ENCODE results near the gene FHOD1. TPM values are rescaled to one million over a fixed set of nuclear protein-coding genes. Genes with fewer than 3 reads are reported as not detected.

Gene FHOD1
- total RNA-seq, 4 donors from 2014 or later, result 13.3 to 64.4 (median 38.8) TPM

DNA sequence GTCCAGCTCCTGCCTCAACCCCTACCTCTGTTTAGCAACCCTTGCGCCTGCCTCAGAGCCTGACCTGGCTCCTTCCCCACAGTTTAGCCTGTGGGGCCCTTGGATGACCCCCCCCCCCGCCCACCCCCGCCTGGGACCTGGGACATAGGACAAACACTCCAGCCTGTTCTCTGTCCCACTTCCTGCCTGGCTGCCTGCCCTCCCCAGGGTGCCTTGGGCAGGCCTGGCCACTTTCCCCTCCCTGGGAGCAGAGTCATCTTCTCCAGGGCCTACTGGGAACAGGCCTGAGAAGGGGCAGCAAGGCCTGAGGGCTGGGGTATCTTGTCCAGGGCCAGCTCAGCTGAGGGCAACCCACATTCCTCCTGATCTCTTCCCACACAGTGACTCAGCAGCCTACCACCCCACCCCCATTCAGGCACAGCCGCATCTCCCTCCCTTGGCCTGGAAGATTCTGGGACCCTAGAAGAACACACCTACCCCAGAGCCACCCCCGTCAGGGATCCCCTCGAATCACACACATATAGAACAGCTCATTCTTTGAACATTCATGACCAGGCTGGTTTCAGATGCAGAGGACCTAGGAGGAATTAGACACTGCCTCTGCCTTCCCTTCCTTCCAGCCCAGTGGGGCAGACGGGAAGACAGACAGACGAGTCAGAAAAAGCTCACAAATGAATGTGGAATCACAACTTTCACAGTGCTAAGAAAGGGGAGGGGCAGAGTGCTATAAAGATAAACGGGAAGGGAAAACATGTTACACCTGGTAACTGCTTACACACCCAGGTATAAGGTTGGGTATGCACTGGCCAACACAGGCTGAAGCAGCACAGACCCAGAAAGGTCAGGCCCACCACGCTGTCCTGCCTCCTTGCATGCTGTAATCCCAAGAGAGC, 6.0 kb downstream of the FHOD1 start:
- Histone ChIP-seq H3K27ac (peak overlapping the region; percentile 11 to 89 (median 61)), H3K27me3 (no peaks in the 10 kb centered on the region), H3K9me3 (no peaks in the 10 kb centered on the region), H3K4me1 (peaks cover 10 to 58% (median 28%) of the 10 kb centered on the region in 4 donors), H3K36me3 (peaks cover 0 to 35% (median 0%) of the 10 kb centered on the region in 3 donors), H3K4me3 (no peak overlapping the region)
- DNase-seq, result peak in 2 of 3 donors; percentile 64 to 70
- TF ChIP-seq, protein P1, sequence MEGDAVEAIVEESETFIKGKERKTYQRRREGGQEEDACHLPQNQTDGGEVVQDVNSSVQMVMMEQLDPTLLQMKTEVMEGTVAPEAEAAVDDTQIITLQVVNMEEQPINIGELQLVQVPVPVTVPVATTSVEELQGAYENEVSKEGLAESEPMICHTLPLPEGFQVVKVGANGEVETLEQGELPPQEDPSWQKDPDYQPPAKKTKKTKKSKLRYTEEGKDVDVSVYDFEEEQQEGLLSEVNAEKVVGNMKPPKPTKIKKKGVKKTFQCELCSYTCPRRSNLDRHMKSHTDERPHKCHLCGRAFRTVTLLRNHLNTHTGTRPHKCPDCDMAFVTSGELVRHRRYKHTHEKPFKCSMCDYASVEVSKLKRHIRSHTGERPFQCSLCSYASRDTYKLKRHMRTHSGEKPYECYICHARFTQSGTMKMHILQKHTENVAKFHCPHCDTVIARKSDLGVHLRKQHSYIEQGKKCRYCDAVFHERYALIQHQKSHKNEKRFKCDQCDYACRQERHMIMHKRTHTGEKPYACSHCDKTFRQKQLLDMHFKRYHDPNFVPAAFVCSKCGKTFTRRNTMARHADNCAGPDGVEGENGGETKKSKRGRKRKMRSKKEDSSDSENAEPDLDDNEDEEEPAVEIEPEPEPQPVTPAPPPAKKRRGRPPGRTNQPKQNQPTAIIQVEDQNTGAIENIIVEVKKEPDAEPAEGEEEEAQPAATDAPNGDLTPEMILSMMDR (IDR thresholded peaks at IDR 0.05), result no peak
- peak in 1 of 2 donors; percentile 15 for TF ChIP-seq POLR2A (IDR thresholded peaks at IDR 0.05)

DNA sequence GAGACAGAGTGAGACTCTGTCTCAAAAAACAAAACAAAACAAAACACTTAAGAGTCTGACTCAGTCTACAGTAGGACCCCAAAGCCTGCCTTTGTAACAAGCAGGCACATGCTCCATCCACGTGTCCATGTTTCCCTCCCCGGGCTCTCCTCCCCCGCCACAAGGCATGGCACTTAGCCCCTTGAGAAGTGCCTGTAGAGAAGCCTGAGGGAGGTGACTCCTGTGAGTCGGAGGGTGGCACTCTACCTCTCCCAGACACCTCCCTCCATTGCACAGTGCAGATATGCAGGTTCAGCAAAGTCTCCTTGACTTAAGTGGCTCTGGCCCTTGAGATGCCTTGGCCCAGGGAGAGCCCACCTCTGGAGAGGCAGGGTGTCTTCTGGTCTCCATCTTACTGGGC, 6.8 kb downstream of the FHOD1 start:
- Histone ChIP-seq H3K27me3 (no peaks in the 10 kb centered on the region), H3K9me3 (no peaks in the 10 kb centered on the region), H3K4me1 (peaks cover 6 to 53% (median 22%) of the 10 kb centered on the region in 4 donors), H3K4me3 (no peak overlapping the region), H3K36me3 (peaks cover 0 to 42% (median 0%) of the 10 kb centered on the region in 3 donors), H3K27ac (peak overlapping the region in 3 of 4 donors; percentile 53 to 89 (median 69))
- no peak for TF ChIP-seq POLR2A (IDR thresholded peaks at IDR 0.05)
- TF ChIP-seq, protein P1 (IDR thresholded peaks at IDR 0.05), result no peak
- DNase-seq, result peak in 1 of 3 donors; percentile 42

DNA sequence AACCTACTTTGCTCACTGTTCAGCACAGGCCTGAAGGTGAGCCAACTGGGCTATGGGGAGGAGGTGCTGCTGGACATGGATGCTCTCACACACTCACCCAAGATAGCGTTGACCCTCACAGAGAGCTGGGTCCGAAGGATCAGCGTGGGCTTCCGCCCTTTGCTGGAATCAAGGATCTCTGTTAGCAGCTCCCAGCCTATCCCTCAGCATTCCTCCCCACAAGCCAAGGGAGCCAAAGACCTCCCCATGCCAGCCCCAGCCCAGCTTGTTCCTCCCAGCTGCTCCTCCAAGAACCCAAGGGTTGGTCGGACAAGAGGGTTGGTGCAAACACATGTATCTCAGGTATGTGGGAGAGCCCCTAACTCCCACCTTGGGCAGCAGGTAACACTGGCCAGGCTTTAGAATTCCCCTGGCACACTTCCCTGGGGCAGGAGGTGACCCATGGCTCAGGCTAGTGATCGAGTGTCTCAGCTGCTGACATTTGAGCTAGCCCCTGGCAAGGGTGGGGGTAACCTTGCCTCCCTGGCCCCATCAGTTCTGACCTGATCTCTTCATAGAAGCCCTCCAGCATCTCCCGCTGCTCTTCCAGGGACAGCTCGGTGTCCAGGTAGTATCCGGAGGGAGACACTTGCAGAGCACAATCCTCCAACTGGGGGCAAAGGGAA, 8.3 kb downstream of the FHOD1 start:
- H3K27ac ChIP-seq, result no peak overlapping the region
- peak in 1 of 3 donors; percentile 19 for DNase-seq
- no peak overlapping the region for H3K4me3 ChIP-seq
- no peaks in the 10 kb centered on the region for H3K9me3 ChIP-seq
- no peaks in the 10 kb centered on the region for H3K27me3 ChIP-seq
- H3K4me1 ChIP-seq, result peaks cover 0 to 37% (median 12%) of the 10 kb centered on the region in 4 donors
- H3K36me3 ChIP-seq, result peaks cover 0 to 58% (median 0%) of the 10 kb centered on the region in 3 donors
- TF ChIP-seq, protein P1 (IDR thresholded peaks at IDR 0.05), result no peak
- TF ChIP-seq POLR2A (IDR thresholded peaks at IDR 0.05), result no peak

DNA sequence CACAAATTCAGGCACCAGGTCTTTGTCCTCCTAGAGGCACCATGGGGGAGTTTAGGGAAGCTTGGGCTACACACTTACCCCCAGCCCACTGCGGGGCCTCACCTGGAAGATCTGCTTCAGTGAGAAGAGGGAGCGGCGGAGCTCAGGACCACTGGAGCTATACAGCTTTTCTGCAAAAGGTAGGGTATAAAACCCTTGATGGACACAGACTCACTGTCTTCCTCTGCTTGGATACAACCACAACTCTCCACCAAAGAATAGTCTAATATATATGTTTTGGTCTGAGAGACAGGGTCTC, 9.1 kb downstream of the FHOD1 start:
- Histone ChIP-seq H3K27me3 (no peaks in the 10 kb centered on the region), H3K27ac (no peak overlapping the region), H3K4me1 (peaks cover 0 to 30% (median 8%) of the 10 kb centered on the region in 4 donors), H3K9me3 (no peaks in the 10 kb centered on the region), H3K4me3 (no peak overlapping the region), H3K36me3 (peaks cover 0 to 65% (median 0%) of the 10 kb centered on the region in 3 donors)
- DNase-seq, result no peak
- TF ChIP-seq, protein P1 (IDR thresholded peaks at IDR 0.05), result no peak
- TF ChIP-seq POLR2A (IDR thresholded peaks at IDR 0.05), result no peak

DNA sequence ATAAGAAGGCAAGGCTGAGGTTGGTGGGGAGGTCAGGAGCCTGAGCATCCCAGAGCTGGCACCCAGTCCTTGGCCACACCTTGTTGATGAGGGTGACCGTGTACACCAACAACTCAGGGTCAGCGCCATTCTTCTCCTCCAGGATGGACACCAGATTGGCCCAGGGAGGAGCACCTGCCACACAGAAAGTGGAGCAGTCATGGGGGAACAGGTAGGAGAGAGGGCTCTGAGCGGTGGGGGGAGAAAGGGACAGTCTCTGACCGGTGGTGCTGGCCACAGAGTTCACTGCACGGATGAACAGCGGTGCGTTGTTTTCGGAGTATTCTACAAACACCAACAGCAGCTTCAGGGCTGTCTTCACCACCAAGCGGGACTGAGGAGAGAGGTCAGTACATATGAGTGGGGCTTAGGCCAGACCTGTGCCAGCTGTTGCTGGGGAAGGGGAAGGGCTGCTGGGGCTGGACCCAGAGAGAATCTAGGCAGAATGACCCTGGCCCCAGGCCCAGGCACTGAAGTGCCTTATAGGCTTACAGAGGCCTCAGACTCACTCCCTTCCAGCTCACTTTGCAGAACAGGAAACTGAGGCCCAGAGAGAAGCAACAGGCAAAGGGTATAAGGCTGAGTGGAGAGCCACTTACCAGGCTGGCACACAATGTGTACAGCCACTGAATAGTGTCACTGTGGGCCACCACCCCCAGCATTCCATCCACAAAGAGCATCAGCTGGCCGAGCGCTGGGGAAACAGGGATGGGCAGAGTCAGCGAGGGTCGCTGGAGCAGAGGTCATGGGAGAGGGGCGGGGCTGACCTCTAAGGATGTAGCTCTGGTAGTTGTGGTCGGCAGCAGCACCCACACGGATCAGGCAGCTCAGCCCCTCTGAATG, 9.6 kb downstream of the FHOD1 start:
- TF ChIP-seq POLR2A (IDR thresholded peaks at IDR 0.05), result no peak
- TF ChIP-seq, protein P1 (IDR thresholded peaks at IDR 0.05), result no peak
- peak in 1 of 3 donors; percentile 41 for DNase-seq
- Histone ChIP-seq H3K27ac (no peak overlapping the region), H3K9me3 (no peaks in the 10 kb centered on the region), H3K4me3 (no peak overlapping the region), H3K27me3 (no peaks in the 10 kb centered on the region), H3K36me3 (peaks cover 0 to 67% (median 0%) of the 10 kb centered on the region in 3 donors), H3K4me1 (peaks cover 0 to 24% (median 8%) of the 10 kb centered on the region in 4 donors)

Data from Peyer's patch (tissue), 4 donors.